Measurements from ENCODE around the gene RAVER1. TPM values are rescaled to one million over a fixed set of nuclear protein-coding genes. Genes with fewer than 3 reads are reported as not detected.
A peak's percentile ranks its signal among the peaks of the same experiment; 100 is the strongest.
"Not testable (repeated sequence)": the region's sequence is repeated elsewhere in the genome, so short reads cannot be mapped to it uniquely, and the experiment has no call there.

Gene RAVER1
- total RNA-seq, 2 experiments from 2014 or later: 83.7 to 90.8 TPM

- intact Hi-C loops (cut with DNase I, micrococcal nuclease): no loop called here
- Mint-ChIP-seq H3K4me1 (peaks cover 20% of the 10 kb centered on the region), H3K27me3 (no peaks in the 10 kb centered on the region), H3K27ac (no peak overlapping the region), H3K9me3 (ENCODE audit: low read depth) (no peaks in the 10 kb centered on the region), H3K36me3 (ENCODE audit: low read depth) (peaks cover 8% of the 10 kb centered on the region), H3K4me3 (no peak overlapping the region)
- ChIA-PET CTCF (interaction anchor here (0.6 to 1.5 kb wide), 4 partner anchors 13 to 940 kb away, joined by 3 to 4 read pairs (median 4); no protein-coding TSS in a partner anchor), POLR2A (no interaction called here)
- ATAC-seq: no peak
- no peak for DNase-seq
These were observed 10.2 kb upstream of the RAVER1 start for GRCh38 chr19:10343495-10343894.

GRCh38 chr19:10339977-10340376, 6.6 kb upstream of the RAVER1 start:
- no peak for ATAC-seq
- Mint-ChIP-seq H3K4me1 (peaks cover 28% of the 10 kb centered on the region), H3K27me3 (no peaks in the 10 kb centered on the region), H3K9me3 (ENCODE audit: low read depth) (no peaks in the 10 kb centered on the region), H3K36me3 (ENCODE audit: low read depth) (peaks cover 12% of the 10 kb centered on the region), H3K27ac (peak overlapping the region; percentile 97), H3K4me3 (peak overlapping the region; percentile 95)
- DNase-seq: no peak
- intact Hi-C loops (cut with DNase I, micrococcal nuclease): loop anchor here in 1 of 2 experiments (2.0 kb wide), 1 partner anchor 69 kb away; the partner anchor contains the start of gene ICAM1
- CTCF ChIA-PET: interaction anchor here (0.8 kb wide), 1 partner anchor 81 kb away, joined by 3 read pairs; no protein-coding TSS in a partner anchor
- POLR2A ChIA-PET: interaction anchor here (0.6 kb wide), 1 partner anchor 738 kb away, joined by 3 read pairs; no protein-coding TSS in a partner anchor

- no peaks in the 10 kb centered on the region for H3K9me3 Mint-ChIP-seq (ENCODE audit: low read depth)
- H3K27ac Mint-ChIP-seq: peak within 1 kb of the TSS; percentile 97
- ATAC-seq (peak; percentile 94), DNase-seq (peak; percentile 86)
- peaks cover 28% of the 10 kb centered on the region for H3K4me1 Mint-ChIP-seq
- no peaks in the 10 kb centered on the region for H3K27me3 Mint-ChIP-seq
- intact Hi-C loops (cut with DNase I, micrococcal nuclease): loop anchor here in 1 of 2 experiments (2.0 kb wide), 1 partner anchor 69 kb away; the partner anchor contains the start of gene ICAM1
- H3K4me3 Mint-ChIP-seq: peak within 1 kb of the TSS; percentile 95
- CTCF ChIA-PET: interaction anchor here (0.8 kb wide), 1 partner anchor 81 kb away, joined by 3 read pairs; no protein-coding TSS in a partner anchor
- POLR2A ChIA-PET: no interaction called here
- peaks cover 15% of the 10 kb centered on the region for H3K36me3 Mint-ChIP-seq (ENCODE audit: low read depth)
These were observed 6.1 kb upstream of the RAVER1 start, which contains the start of gene ICAM3 for GRCh38 chr19:10339380-10339960. Gene ICAM3 (minus strand): TSS chr19:10339624. CDS start chr19:10339614, 10 bp downstream.

GRCh38 chr19:10338940-10339339, 5.6 kb upstream of the RAVER1 start:
- intact Hi-C loops (cut with DNase I, micrococcal nuclease): loop anchor here in 1 of 2 experiments (2.0 kb wide), 1 partner anchor 68 kb away; the partner anchor contains the start of gene ICAM1
- H3K4me3 Mint-ChIP-seq: peak overlapping the region; percentile 95
- ChIA-PET POLR2A (no interaction called here), CTCF (interaction anchor here (0.6 kb wide), 1 partner anchor 83 kb away, joined by 3 read pairs; no protein-coding TSS in a partner anchor)
- DNase-seq: peak; percentile 40
- peaks cover 31% of the 10 kb centered on the region for H3K4me1 Mint-ChIP-seq
- H3K36me3 Mint-ChIP-seq (ENCODE audit: low read depth): peaks cover 18% of the 10 kb centered on the region
- peak; percentile 50 for ATAC-seq
- H3K27me3 Mint-ChIP-seq: no peaks in the 10 kb centered on the region
- peak overlapping the region; percentile 97 for H3K27ac Mint-ChIP-seq
- H3K9me3 Mint-ChIP-seq (ENCODE audit: low read depth): no peaks in the 10 kb centered on the region

GRCh38 chr19:10336725-10337124, 3.4 kb upstream of the RAVER1 start:
- ATAC-seq, H3K27ac Mint-ChIP-seq, POLR2A ChIA-PET: not testable (repeated sequence)

GRCh38 chr19:10335352-10335985, 2.1 kb upstream of the RAVER1 start:
- ATAC-seq (no peak), DNase-seq (no peak)
- Mint-ChIP-seq H3K9me3 (ENCODE audit: low read depth) (no peaks in the 10 kb centered on the region), H3K27me3 (no peaks in the 10 kb centered on the region), H3K4me1 (peaks cover 44% of the 10 kb centered on the region), H3K36me3 (ENCODE audit: low read depth) (peaks cover 37% of the 10 kb centered on the region), H3K27ac (no peak overlapping the region), H3K4me3 (no peak overlapping the region)
- intact Hi-C loops (cut with DNase I, micrococcal nuclease): no loop called here
- ChIA-PET CTCF (no interaction called here), POLR2A (no interaction called here)

More at GRCh38 chr19:10336725-10337124, 3.4 kb upstream of the RAVER1 start:
- Mint-ChIP-seq H3K36me3 (ENCODE audit: low read depth) (peaks cover 34% of the 10 kb centered on the region), H3K4me1 (peaks cover 47% of the 10 kb centered on the region)
- CTCF ChIA-PET: interaction anchor here (0.8 kb wide), 1 partner anchor 221 kb away, joined by 3 read pairs; no protein-coding TSS in a partner anchor
- intact Hi-C loops (cut with DNase I, micrococcal nuclease); H3K27me3 Mint-ChIP-seq; DNase-seq; H3K9me3 Mint-ChIP-seq (ENCODE audit: low read depth); H3K4me3 Mint-ChIP-seq: not testable (repeated sequence)

- H3K27me3 Mint-ChIP-seq: no peaks in the 10 kb centered on the region
- H3K9me3 Mint-ChIP-seq (ENCODE audit: low read depth): no peaks in the 10 kb centered on the region
- CTCF ChIA-PET: interaction anchor here (0.7 to 2.1 kb wide), 3 partner anchors 54 to 127 kb away, joined by 3 to 9 read pairs (median 7); partner anchors contain the start of gene ICAM1
- peak; percentile 77 for DNase-seq
- H3K4me1 Mint-ChIP-seq: peaks cover 41% of the 10 kb centered on the region
- peak overlapping the region; percentile 10 for H3K4me3 Mint-ChIP-seq
- no peak for ATAC-seq
- no peak overlapping the region for H3K27ac Mint-ChIP-seq
- H3K36me3 Mint-ChIP-seq (ENCODE audit: low read depth): peaks cover 44% of the 10 kb centered on the region
- POLR2A ChIA-PET: interaction anchor here (0.6 to 3.2 kb wide), 3 partner anchors 64 to 504 kb away, joined by 3 to 11 read pairs (median 3); partner anchors contain the start of gene ICAM1
- intact Hi-C loops (cut with DNase I, micrococcal nuclease): loop anchor here (5.0 kb wide), 3 partner anchors 77 to 1822 kb away; partner anchors contain the start of genes CDKN2D (in 1 of the 2), KRI1 (in 1 of the 2) and ZNF414 (in 1 of the 2)
These were observed 1.4 kb upstream of the RAVER1 start for GRCh38 chr19:10334588-10335351.

GRCh38 chr19:10333758-10334587, 644 bp upstream of the RAVER1 start:
- CTCF ChIA-PET: interaction anchor here (0.6 to 2.1 kb wide), 8 partner anchors 29 to 238 kb away, joined by 3 to 9 read pairs (median 3); partner anchors contain the start of gene ICAM1
- ATAC-seq (peak; percentile 0), DNase-seq (no peak)
- Mint-ChIP-seq H3K4me1 (peaks cover 33% of the 10 kb centered on the region), H3K27me3 (no peaks in the 10 kb centered on the region), H3K36me3 (ENCODE audit: low read depth) (peaks cover 45% of the 10 kb centered on the region), H3K27ac (peak overlapping the region; percentile 96), H3K9me3 (ENCODE audit: low read depth) (no peaks in the 10 kb centered on the region), H3K4me3 (peak overlapping the region; percentile 97)
- POLR2A ChIA-PET: interaction anchor here (0.6 to 3.2 kb wide), 5 partner anchors 15 to 505 kb away, joined by 3 to 11 read pairs (median 4); partner anchors contain the start of gene ICAM1
- intact Hi-C loops (cut with DNase I, micrococcal nuclease): loop anchor here (1.0 to 5.0 kb wide), 21 partner anchors 19 to 1822 kb away; partner anchors contain the start of genes CDKN2D (in 2 of the 2), TYK2 (in 2 of the 2), ATG4D (in 1 of the 2) and CDC37 (in 1 of the 2)

GRCh38 chr19:10332158-10332964, 968 bp downstream of the RAVER1 start:
- peak; percentile 0 for ATAC-seq
- ChIA-PET CTCF (interaction anchor here (1.3 to 2.1 kb wide), 2 partner anchors 61 to 84 kb away, joined by 3 to 9 read pairs; partner anchors contain the start of gene ICAM1), POLR2A (interaction anchor here (3.2 kb wide), 1 partner anchor 62 kb away, joined by 11 read pairs; the partner anchor contains the start of gene ICAM1)
- Mint-ChIP-seq H3K4me1 (peaks cover 24% of the 10 kb centered on the region), H3K27ac (peak overlapping the region; percentile 96), H3K36me3 (ENCODE audit: low read depth) (peaks cover 48% of the 10 kb centered on the region), H3K9me3 (ENCODE audit: low read depth) (no peaks in the 10 kb centered on the region), H3K4me3 (peak overlapping the region; percentile 97), H3K27me3 (no peaks in the 10 kb centered on the region)
- DNase-seq: no peak
- intact Hi-C loops (cut with DNase I, micrococcal nuclease): loop anchor here (5.0 kb wide), 3 partner anchors 75 to 1820 kb away; partner anchors contain the start of genes CDKN2D (in 1 of the 2), KRI1 (in 1 of the 2) and ZNF414 (in 1 of the 2)

Measured in activated CD4-positive, alpha-beta T cell treated with anti-CD3 and anti-CD28 coated beads for 36 hours (primary cell).